Uterus (tissue), 4 donors: ENCODE measurements around the gene CREBZF. TPM values are rescaled to one million over a fixed set of nuclear protein-coding genes. Genes with fewer than 3 reads are reported as not detected.

ENCODE experiments used
- DNase-seq, 2 donors: peaks; one replicate each; pipeline ENCODE4 v3.0.0-alpha.2; 2019 to 2020
- H3K27ac ChIP-seq, 2 donors: fragments of 200-600 bp; sonication (generic); 1 replicate in 1 of 2; 2 replicates in 1 of 2; pipeline ENCODE4 v1.5.1; 2016 to 2018
- H3K27me3 ChIP-seq, 2 donors: fragments of 200-600 bp; sonication (generic); one replicate each; pipeline ENCODE4 v1.5.1; 2018 to 2019; ENCODE audit warnings: control low read depth in 1 of 2
- H3K36me3 ChIP-seq, 2 donors: fragments of 200-600 bp; sonication (generic); one replicate each; pipeline ENCODE4 v1.5.1; 2019; ENCODE audit warnings: control low read depth in 1 of 2
- H3K4me1 ChIP-seq, 2 donors: fragments of 200-600 bp; sonication (generic); one replicate each; pipeline ENCODE4 v1.5.1; 2018 to 2019; ENCODE audit warnings: control low read depth in 1 of 2
- H3K4me3 ChIP-seq, 2 donors: fragments of 200-600 bp; sonication (generic); 1 replicate in 1 of 2; 2 replicates in 1 of 2; pipeline ENCODE4 v1.5.1; 2018 to 2019; ENCODE audit warnings: mild to moderate bottlenecking in 1 of 2
- H3K9me3 ChIP-seq, 2 donors: fragments of 200-600 bp; sonication (generic); one replicate each; pipeline ENCODE4 v1.5.1; 2019; ENCODE audit warnings: control low read depth in 1 of 2
- POLR2A ChIP-seq, 2 donors: fragments of 450-650 bp; IDR thresholded peaks; one replicate each; pipeline ENCODE4 v1.6.1; 2016; ENCODE audit warnings: antibody characterized with exemption in 2 of 2, mild to moderate bottlenecking in 1 of 2, moderate library complexity in 1 of 2
- intact Hi-C: fragments of 100-400 bp; cut with DNase I; formaldehyde crosslinking; loops from one replicate; pipeline ENCODE4 v1.15.1; 2023; ENCODE audit warnings: low total_unique reads
- total RNA-seq, 4 donors: library from RNA; depleted of rRNA in 3 of 4; stranded (reverse); fragments of >200 nt in 3 of 4; gene quantifications; one replicate each; pipeline versions ENCODE4 v1.1.0 to v1.2.4, GENCODE V29; 2014 to 2023
- TF ChIP-seq, protein P1 (sequence below), 4 experiments: fragments of 200-600 bp in 2 of 4; fragments of 450-650 bp in 2 of 4; sonication (generic) in 2 of 4; IDR thresholded peaks; one replicate each; pipeline ENCODE4 v1.5.1; 2016 to 2019; ENCODE audit warnings: antibody characterized with exemption in 4 of 4, mild to moderate bottlenecking in 2 of 4, moderate library complexity in 1 of 4
- donor health status: DM: yes; HTN: yes; CAD: no.

Gene CREBZF
- total RNA-seq, 4 donors from 2014 or later: 77.7 to 133 (median 99.9) TPM

DNA sequence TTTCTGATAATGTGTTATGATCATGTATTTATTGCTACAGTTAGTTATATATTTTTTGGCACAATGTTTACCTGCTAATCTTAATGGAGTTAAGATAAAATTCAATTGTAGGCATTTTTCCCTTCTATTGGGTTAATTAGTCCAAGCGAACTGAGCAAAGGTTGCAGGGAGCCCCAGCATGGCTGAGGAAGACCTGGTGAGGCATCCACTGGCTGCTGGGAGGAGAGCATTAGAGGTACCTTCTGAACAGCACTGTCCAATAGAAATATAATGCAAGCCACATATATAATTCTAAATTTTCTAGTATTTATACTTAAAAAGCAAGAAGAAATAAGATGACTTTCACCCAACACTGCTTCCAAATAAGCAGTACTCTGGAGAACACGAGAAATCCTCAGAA is 17.9 kb downstream of the CREBZF start:
- Histone ChIP-seq H3K27ac (peak overlapping the region; percentile 79 to 85), H3K4me1 (peaks cover 0 to 3% of the 10 kb centered on the region in 2 donors), H3K4me3 (peak overlapping the region; percentile 63 to 74), H3K9me3 (no peaks in the 10 kb centered on the region), H3K36me3 (no peaks in the 10 kb centered on the region), H3K27me3 (no peaks in the 10 kb centered on the region)
- no peak for TF ChIP-seq POLR2A (IDR thresholded peaks at IDR 0.05)
- TF ChIP-seq, protein P1, sequence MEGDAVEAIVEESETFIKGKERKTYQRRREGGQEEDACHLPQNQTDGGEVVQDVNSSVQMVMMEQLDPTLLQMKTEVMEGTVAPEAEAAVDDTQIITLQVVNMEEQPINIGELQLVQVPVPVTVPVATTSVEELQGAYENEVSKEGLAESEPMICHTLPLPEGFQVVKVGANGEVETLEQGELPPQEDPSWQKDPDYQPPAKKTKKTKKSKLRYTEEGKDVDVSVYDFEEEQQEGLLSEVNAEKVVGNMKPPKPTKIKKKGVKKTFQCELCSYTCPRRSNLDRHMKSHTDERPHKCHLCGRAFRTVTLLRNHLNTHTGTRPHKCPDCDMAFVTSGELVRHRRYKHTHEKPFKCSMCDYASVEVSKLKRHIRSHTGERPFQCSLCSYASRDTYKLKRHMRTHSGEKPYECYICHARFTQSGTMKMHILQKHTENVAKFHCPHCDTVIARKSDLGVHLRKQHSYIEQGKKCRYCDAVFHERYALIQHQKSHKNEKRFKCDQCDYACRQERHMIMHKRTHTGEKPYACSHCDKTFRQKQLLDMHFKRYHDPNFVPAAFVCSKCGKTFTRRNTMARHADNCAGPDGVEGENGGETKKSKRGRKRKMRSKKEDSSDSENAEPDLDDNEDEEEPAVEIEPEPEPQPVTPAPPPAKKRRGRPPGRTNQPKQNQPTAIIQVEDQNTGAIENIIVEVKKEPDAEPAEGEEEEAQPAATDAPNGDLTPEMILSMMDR (IDR thresholded peaks at IDR 0.05): no peak
- intact Hi-C loops: no loop called here
- DNase-seq: no peak

DNA sequence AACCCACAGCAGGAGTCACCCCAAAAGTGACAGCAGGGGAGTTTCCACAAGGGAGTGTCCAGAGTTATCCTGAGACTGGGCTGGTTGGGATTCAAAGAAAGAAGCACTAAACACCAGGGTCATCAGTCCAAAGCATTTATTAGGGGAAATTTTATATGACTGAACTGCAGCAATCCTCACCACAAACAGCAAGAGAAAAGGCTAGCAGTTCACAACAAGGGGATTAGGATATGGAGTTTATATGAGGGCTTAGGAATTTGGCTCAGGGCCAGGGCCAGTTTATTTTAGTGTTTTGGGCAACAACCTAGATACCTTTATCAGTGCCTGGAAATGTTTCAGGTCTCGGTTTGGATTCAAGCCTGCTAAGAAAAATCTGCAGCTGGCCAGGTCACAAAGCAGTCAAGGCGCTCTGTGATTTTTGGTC is 21.7 kb downstream of the CREBZF start:
- TF ChIP-seq POLR2A (IDR thresholded peaks at IDR 0.05): no peak
- TF ChIP-seq, protein P1 (IDR thresholded peaks at IDR 0.05): no peak
- no peaks in the 10 kb centered on the region for H3K36me3 ChIP-seq
- no peak overlapping the region for H3K4me3 ChIP-seq
- no peaks in the 10 kb centered on the region for H3K9me3 ChIP-seq
- H3K27ac ChIP-seq: no peak overlapping the region
- peaks cover 0 to 3% of the 10 kb centered on the region in 2 donors for H3K4me1 ChIP-seq
- no peak for DNase-seq
- intact Hi-C loops: no loop called here
- H3K27me3 ChIP-seq: no peaks in the 10 kb centered on the region

DNA sequence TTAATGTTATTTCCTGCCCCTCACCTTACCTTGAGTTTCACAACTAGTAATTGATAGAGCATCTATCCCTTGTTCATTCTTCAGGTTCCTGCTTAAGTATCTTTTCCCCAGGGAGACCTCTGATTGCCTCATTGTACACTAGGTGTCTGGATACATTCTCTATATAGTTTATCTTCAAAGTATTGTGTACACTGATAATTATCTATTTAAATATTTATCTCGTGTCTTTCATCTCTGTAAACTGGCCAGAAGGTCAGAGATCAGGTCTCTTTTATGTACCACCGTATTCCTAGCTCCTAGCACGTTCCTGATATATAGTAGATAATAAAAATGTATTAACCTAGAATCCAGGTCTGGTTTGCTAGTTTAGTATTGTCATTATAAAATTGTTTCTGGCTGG is 30.2 kb downstream of the CREBZF start:
- Histone ChIP-seq H3K27me3 (no peaks in the 10 kb centered on the region), H3K4me3 (no peak overlapping the region), H3K9me3 (no peaks in the 10 kb centered on the region), H3K4me1 (no peaks in the 10 kb centered on the region), H3K27ac (no peak overlapping the region), H3K36me3 (no peaks in the 10 kb centered on the region)
- DNase-seq: no peak
- intact Hi-C loops: no loop called here
- TF ChIP-seq, protein P1 (IDR thresholded peaks at IDR 0.05): no peak
- no peak for TF ChIP-seq POLR2A (IDR thresholded peaks at IDR 0.05)

GRCh38 chr11:85628771-85629341 is 36.1 kb downstream of the CREBZF start:
- H3K27me3 ChIP-seq: no peaks in the 10 kb centered on the region
- intact Hi-C loops: no loop called here
- DNase-seq: no peak
- peaks cover 0 to 3% of the 10 kb centered on the region in 2 donors for H3K4me1 ChIP-seq
- H3K4me3 ChIP-seq: peak overlapping the region; percentile 69 to 76
- no peaks in the 10 kb centered on the region for H3K36me3 ChIP-seq
- no peak for TF ChIP-seq POLR2A (IDR thresholded peaks at IDR 0.05)
- TF ChIP-seq, protein P1 (IDR thresholded peaks at IDR 0.05): no peak
- peak overlapping the region; percentile 94 to 98 for H3K27ac ChIP-seq
- no peaks in the 10 kb centered on the region for H3K9me3 ChIP-seq

DNA sequence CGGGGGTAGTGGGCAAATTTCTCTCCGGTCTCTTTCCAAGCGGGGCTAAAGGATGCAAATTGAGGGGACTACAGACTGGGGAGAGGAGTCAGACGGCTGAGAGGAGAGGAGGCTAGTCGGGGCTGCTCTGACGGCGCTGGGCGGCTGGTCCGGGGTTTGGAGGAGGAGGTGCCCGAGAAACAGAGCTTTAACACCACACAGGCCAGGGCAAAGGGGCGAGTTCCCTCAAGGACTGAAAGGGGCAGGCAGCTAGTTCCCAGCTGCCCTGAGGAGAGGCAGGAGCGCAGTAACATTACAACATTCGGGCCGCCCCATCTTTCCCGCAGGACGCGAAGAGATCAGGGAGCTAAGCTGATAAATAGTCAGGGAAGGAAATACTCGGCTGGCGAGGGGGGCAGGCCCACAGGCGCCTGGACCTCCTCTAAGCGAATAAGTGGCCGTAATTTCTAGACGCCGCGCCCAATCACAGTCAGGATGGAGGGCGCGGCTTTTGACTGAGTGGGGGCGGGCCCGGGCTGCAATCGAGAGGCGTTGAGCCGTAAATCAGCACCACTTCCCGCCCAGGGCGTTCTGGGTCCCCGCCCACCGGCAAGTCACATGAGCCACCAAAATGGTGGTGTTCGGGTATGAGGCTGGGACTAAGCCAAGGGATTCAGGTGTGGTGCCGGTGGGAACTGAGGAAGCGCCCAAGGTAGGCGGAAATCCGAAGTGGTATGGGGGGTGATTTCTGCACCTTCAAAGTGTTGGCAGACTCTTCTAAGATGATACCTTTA is 36.7 kb downstream of the CREBZF start, which contains the start of gene TMEM126B:
Gene TMEM126B, plus strand, starts transcription at position 596 of the 773 bp plus-strand sequence. Its CDS starts 15 bp downstream, at position 611.
- Histone ChIP-seq H3K4me3 (peak within 1 kb of the TSS; percentile 69 to 76), H3K4me1 (peaks cover 0 to 3% of the 10 kb centered on the region in 2 donors), H3K27me3 (no peaks in the 10 kb centered on the region), H3K36me3 (no peaks in the 10 kb centered on the region), H3K27ac (peak within 1 kb of the TSS; percentile 94 to 98), H3K9me3 (no peaks in the 10 kb centered on the region)
- peak; percentile 90 to 93 for TF ChIP-seq POLR2A (IDR thresholded peaks at IDR 0.05)
- TF ChIP-seq, protein P1 (IDR thresholded peaks at IDR 0.05): no peak
- intact Hi-C loops: no loop called here
- peak; percentile 97 to 99 for DNase-seq
